A549 (cell line): Measurements from ENCODE around the gene FAM25C.
"Not testable (repeated sequence)": the region's sequence is repeated elsewhere in the genome, so short reads cannot be mapped to it uniquely, and the experiment has no call there.

ENCODE experiments used
- CEBPB ChIP-seq, 2 experiments: fragments of >200 bp in 1 of 2; sonication (Bioruptor Twin) in 1 of 2; formaldehyde crosslinking in 1 of 2; IDR thresholded peaks; 2 replicates each; pipeline ENCODE4 v1.6.1; 2012 to 2016
- CTCF ChIP-seq: fragments of >200 bp; sonication (Bioruptor Twin); formaldehyde crosslinking; IDR thresholded peaks from 3 replicates; pipeline ENCODE4 v1.5.1; 2016
- EP300 ChIP-seq, 2 experiments: fragments of >200 bp; sonication (Bioruptor Twin); formaldehyde crosslinking; IDR thresholded peaks; 2 replicates in 1 of 2; 3 replicates in 1 of 2; pipeline ENCODE4 v1.6.1; 2016 to 2017
- KDM5A ChIP-seq: fragments of 200-600 bp; sonication (generic); IDR thresholded peaks from 2 replicates; pipeline ENCODE4 v1.6.1; 2016; ENCODE audit warnings: antibody characterized with exemption, mild to moderate bottlenecking
- MAX ChIP-seq: IDR thresholded peaks from 2 replicates; pipeline ENCODE4 v1.6.1; 2012
- MAZ ChIP-seq: fragments of 150-350 bp; IDR thresholded peaks from 2 replicates; pipeline ENCODE4 v1.6.1; 2014; ENCODE audit warnings: antibody characterized with exemption, low read depth, low read length, borderline replicate concordance
- MYC ChIP-seq: IDR thresholded peaks from 2 replicates; pipeline ENCODE4 v1.6.1; 2012; ENCODE audit warnings: mild to moderate bottlenecking, inconsistent platforms, low read length, improper control_type of control experiment, borderline replicate concordance
- NFE2L2 ChIP-seq: fragments of 150-350 bp; conservative IDR thresholded peaks from 2 replicates; pipeline ENCODE4 v1.6.1; 2014; ENCODE audit warnings: low read length
- POLR2A ChIP-seq: IDR thresholded peaks from 2 replicates; pipeline ENCODE4 v1.6.1; 2012; ENCODE audit warnings: mild to moderate bottlenecking, low read length
- REST ChIP-seq: fragments of 200-600 bp; sonication (generic); IDR thresholded peaks from 2 replicates; pipeline ENCODE4 v1.6.1; 2016; ENCODE audit warnings: antibody characterized with exemption, mild to moderate bottlenecking, moderate library complexity
- RFX5 ChIP-seq: fragments of 450-650 bp; IDR thresholded peaks from 2 replicates; pipeline ENCODE4 v1.7.1; 2014; ENCODE audit warnings: antibody characterized with exemption, mild to moderate bottlenecking, moderate library complexity
- SREBF2 ChIP-seq: fragments of 450-650 bp; IDR thresholded peaks from 2 replicates; pipeline ENCODE4 v1.6.1; 2014; ENCODE audit warnings: mild to moderate bottlenecking, moderate library complexity

GRCh38 chr10:47960699-47961098 lies 38.9 kb downstream of the FAM25C start:
- not testable (repeated sequence) for TF ChIP-seq CTCF; REST; NFE2L2; RFX5; MYC; KDM5A; POLR2A; MAZ; SREBF2; EP300 (IDR thresholded peaks at IDR 0.05); CEBPB (IDR thresholded peaks at IDR 0.05); MAX
